Gastroesophageal sphincter (tissue), 3 donors: ENCODE results near the gene GTF3C4.

Experiments used
- EP300 ChIP-seq: sonication (generic); formaldehyde crosslinking; IDR thresholded peaks from one replicate; pipeline ENCODE4 v1.6.1; 2017; ENCODE audit warnings: antibody characterized with exemption, mild to moderate bottlenecking
- POLR2A ChIP-seq, 2 donors: fragments of 450-650 bp; IDR thresholded peaks; one replicate each; pipeline ENCODE4 v1.6.1; 2017; ENCODE audit warnings: antibody characterized with exemption in 2 of 2, mild to moderate bottlenecking in 2 of 2, moderate library complexity in 1 of 2
- POLR2AphosphoS5 ChIP-seq: sonication (generic); formaldehyde crosslinking; IDR thresholded peaks from one replicate; pipeline ENCODE4 v1.6.1; 2017; ENCODE audit warnings: antibody characterized with exemption
- TF ChIP-seq, protein P1 (sequence below), 4 experiments: fragments of 200-600 bp in 2 of 4; fragments of 450-650 bp in 2 of 4; sonication (generic) in 1 of 4; IDR thresholded peaks; one replicate each; pipeline ENCODE4 v1.5.1; 2017 to 2019; ENCODE audit warnings: antibody characterized with exemption in 4 of 4, mild to moderate bottlenecking in 2 of 4, moderate library complexity in 2 of 4

DNA sequence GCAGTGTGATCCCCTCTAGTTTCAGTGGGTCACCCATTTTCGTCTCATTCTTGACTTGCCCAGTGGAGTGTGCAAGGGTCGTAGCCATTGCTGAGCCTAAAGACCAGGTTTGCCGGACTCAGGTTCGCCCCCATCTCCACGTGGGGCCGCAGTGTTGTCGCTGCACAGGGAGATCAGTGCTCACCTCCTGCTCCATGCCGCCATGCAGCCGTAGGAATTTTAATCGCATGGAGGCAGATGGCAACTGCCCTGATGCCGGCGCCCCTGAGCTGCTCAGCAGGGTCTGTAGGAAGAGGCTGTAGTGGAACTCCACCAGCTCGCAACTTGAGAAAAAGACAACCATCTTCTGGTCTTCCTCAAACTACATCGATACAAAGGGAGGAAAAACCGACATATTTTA lies 24.6 kb upstream of the GTF3C4 start:
- TF ChIP-seq, protein P1, sequence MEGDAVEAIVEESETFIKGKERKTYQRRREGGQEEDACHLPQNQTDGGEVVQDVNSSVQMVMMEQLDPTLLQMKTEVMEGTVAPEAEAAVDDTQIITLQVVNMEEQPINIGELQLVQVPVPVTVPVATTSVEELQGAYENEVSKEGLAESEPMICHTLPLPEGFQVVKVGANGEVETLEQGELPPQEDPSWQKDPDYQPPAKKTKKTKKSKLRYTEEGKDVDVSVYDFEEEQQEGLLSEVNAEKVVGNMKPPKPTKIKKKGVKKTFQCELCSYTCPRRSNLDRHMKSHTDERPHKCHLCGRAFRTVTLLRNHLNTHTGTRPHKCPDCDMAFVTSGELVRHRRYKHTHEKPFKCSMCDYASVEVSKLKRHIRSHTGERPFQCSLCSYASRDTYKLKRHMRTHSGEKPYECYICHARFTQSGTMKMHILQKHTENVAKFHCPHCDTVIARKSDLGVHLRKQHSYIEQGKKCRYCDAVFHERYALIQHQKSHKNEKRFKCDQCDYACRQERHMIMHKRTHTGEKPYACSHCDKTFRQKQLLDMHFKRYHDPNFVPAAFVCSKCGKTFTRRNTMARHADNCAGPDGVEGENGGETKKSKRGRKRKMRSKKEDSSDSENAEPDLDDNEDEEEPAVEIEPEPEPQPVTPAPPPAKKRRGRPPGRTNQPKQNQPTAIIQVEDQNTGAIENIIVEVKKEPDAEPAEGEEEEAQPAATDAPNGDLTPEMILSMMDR (IDR thresholded peaks at IDR 0.05), result no peak
- TF ChIP-seq POLR2A (IDR thresholded peaks at IDR 0.05), result no peak
- TF ChIP-seq EP300, result no peak
- no peak for TF ChIP-seq POLR2AphosphoS5
